ENCODE data around the gene DRC1. TPM values are rescaled to one million over a fixed set of nuclear protein-coding genes. Genes with fewer than 3 reads are reported as not detected.

Gene DRC1
- polyA plus RNA-seq, 3 donors from 2014 or later, result not detected

GRCh38 chr2:26475037-26475436 lies 73.3 kb downstream of the DRC1 start:
- Mint-ChIP-seq H3K4me3 (no peak overlapping the region), H3K9me3 (peaks cover 0 to 2% (median 0%) of the 10 kb centered on the region in 6 donors), H3K4me1 (peaks cover 5% of the 10 kb centered on the region in 2 donors), H3K27ac (no peak overlapping the region), H3K27me3 (ENCODE audit: low read depth in 3 of 3) (peaks cover 0 to 3% (median 0%) of the 10 kb centered on the region in 3 donors), H3K36me3 (no peaks in the 10 kb centered on the region)
- DNase-seq, result no peak

- Mint-ChIP-seq H3K27me3 (ENCODE audit: low read depth in 3 of 3) (peaks cover 0 to 3% (median 0%) of the 10 kb centered on the region in 3 donors), H3K36me3 (no peaks in the 10 kb centered on the region), H3K4me3 (no peak overlapping the region), H3K27ac (no peak overlapping the region), H3K9me3 (no peaks in the 10 kb centered on the region), H3K4me1 (peaks cover 5% of the 10 kb centered on the region in 2 donors)
- DNase-seq, result no peak
Observed at GRCh38 chr2:26475832-26476501, 74.2 kb downstream of the DRC1 start.

- Mint-ChIP-seq H3K27ac (peak overlapping the region in 3 of 6 donors; percentile 72 to 81 (median 77)), H3K4me3 (peak overlapping the region; percentile 10 to 81 (median 55)), H3K36me3 (no peaks in the 10 kb centered on the region), H3K4me1 (peaks cover 5% of the 10 kb centered on the region in 2 donors), H3K27me3 (ENCODE audit: low read depth in 3 of 3) (peaks cover 0 to 3% (median 0%) of the 10 kb centered on the region in 3 donors), H3K9me3 (no peaks in the 10 kb centered on the region)
- DNase-seq, result no peak
Observed at GRCh38 chr2:26477126-26477910, 75.6 kb downstream of the DRC1 start.

GRCh38 chr2:26477911-26478253 lies 76.2 kb downstream of the DRC1 start, which contains the start of gene OTOF:
Gene OTOF, minus strand, starts transcription at chr2:26478124.
- DNase-seq, result no peak
- peak within 1 kb of the TSS; percentile 10 to 81 (median 55) for H3K4me3 Mint-ChIP-seq
- H3K4me1 Mint-ChIP-seq, result peaks cover 5% of the 10 kb centered on the region in 2 donors
- H3K27me3 Mint-ChIP-seq (ENCODE audit: low read depth in 3 of 3), result peaks cover 0 to 3% (median 0%) of the 10 kb centered on the region in 3 donors
- H3K9me3 Mint-ChIP-seq, result no peaks in the 10 kb centered on the region
- H3K36me3 Mint-ChIP-seq, result no peaks in the 10 kb centered on the region
- H3K27ac Mint-ChIP-seq, result peak within 1 kb of the TSS in 3 of 6 donors; percentile 72 to 81 (median 77)

GRCh38 chr2:26478366-26478765 lies 76.6 kb downstream of the DRC1 start:
- no peak for DNase-seq
- no peaks in the 10 kb centered on the region for H3K36me3 Mint-ChIP-seq
- no peaks in the 10 kb centered on the region for H3K9me3 Mint-ChIP-seq
- H3K4me3 Mint-ChIP-seq, result no peak overlapping the region
- peaks cover 0 to 3% (median 0%) of the 10 kb centered on the region in 3 donors for H3K27me3 Mint-ChIP-seq (ENCODE audit: low read depth in 3 of 3)
- H3K4me1 Mint-ChIP-seq, result peaks cover 5% of the 10 kb centered on the region in 2 donors
- H3K27ac Mint-ChIP-seq, result no peak overlapping the region

GRCh38 chr2:26479131-26479788 lies 77.5 kb downstream of the DRC1 start:
- H3K4me1 Mint-ChIP-seq, result peaks cover 5% of the 10 kb centered on the region in 2 donors
- H3K27me3 Mint-ChIP-seq (ENCODE audit: low read depth in 3 of 3), result peaks cover 0 to 3% (median 0%) of the 10 kb centered on the region in 3 donors
- H3K4me3 Mint-ChIP-seq, result no peak overlapping the region
- no peaks in the 10 kb centered on the region for H3K9me3 Mint-ChIP-seq
- no peak for DNase-seq
- H3K36me3 Mint-ChIP-seq, result no peaks in the 10 kb centered on the region
- no peak overlapping the region for H3K27ac Mint-ChIP-seq

GRCh38 chr2:26479789-26480565 lies 78.3 kb downstream of the DRC1 start:
- Mint-ChIP-seq H3K9me3 (no peaks in the 10 kb centered on the region), H3K27ac (no peak overlapping the region), H3K36me3 (no peaks in the 10 kb centered on the region), H3K4me3 (no peak overlapping the region), H3K4me1 (peaks cover 5% of the 10 kb centered on the region in 2 donors), H3K27me3 (ENCODE audit: low read depth in 3 of 3) (peaks cover 0 to 3% (median under 1%) of the 10 kb centered on the region in 3 donors)
- DNase-seq, result no peak

- Mint-ChIP-seq H3K36me3 (no peaks in the 10 kb centered on the region), H3K9me3 (no peaks in the 10 kb centered on the region), H3K27ac (no peak overlapping the region), H3K4me3 (no peak overlapping the region), H3K27me3 (ENCODE audit: low read depth in 3 of 3) (peaks cover 0 to 4% (median 3%) of the 10 kb centered on the region in 3 donors), H3K4me1 (peaks cover 5% of the 10 kb centered on the region in 2 donors)
- DNase-seq, result no peak
Observed at GRCh38 chr2:26480566-26481423, 79.1 kb downstream of the DRC1 start.

GRCh38 chr2:26481706-26482105 lies 80.0 kb downstream of the DRC1 start:
- peaks cover 3 to 5% (median 4%) of the 10 kb centered on the region in 3 donors for H3K27me3 Mint-ChIP-seq (ENCODE audit: low read depth in 3 of 3)
- no peaks in the 10 kb centered on the region for H3K36me3 Mint-ChIP-seq
- no peak overlapping the region for H3K27ac Mint-ChIP-seq
- H3K4me1 Mint-ChIP-seq, result peaks cover 5% of the 10 kb centered on the region in 2 donors
- H3K9me3 Mint-ChIP-seq, result no peaks in the 10 kb centered on the region
- H3K4me3 Mint-ChIP-seq, result no peak overlapping the region
- DNase-seq, result no peak

- H3K27ac Mint-ChIP-seq, result no peak overlapping the region
- no peak for DNase-seq
- peaks cover 5% of the 10 kb centered on the region in 2 donors for H3K4me1 Mint-ChIP-seq
- H3K9me3 Mint-ChIP-seq, result no peaks in the 10 kb centered on the region
- H3K4me3 Mint-ChIP-seq, result no peak overlapping the region
- no peaks in the 10 kb centered on the region for H3K36me3 Mint-ChIP-seq
- H3K27me3 Mint-ChIP-seq (ENCODE audit: low read depth in 3 of 3), result peaks cover 3 to 4% (median 4%) of the 10 kb centered on the region in 3 donors
Observed at GRCh38 chr2:26482211-26483026, 80.7 kb downstream of the DRC1 start.

- no peak overlapping the region for H3K4me3 Mint-ChIP-seq
- no peak overlapping the region for H3K27ac Mint-ChIP-seq
- no peaks in the 10 kb centered on the region for H3K9me3 Mint-ChIP-seq
- no peak for DNase-seq
- H3K27me3 Mint-ChIP-seq (ENCODE audit: low read depth in 3 of 3), result peaks cover 3 to 5% (median 4%) of the 10 kb centered on the region in 3 donors
- H3K36me3 Mint-ChIP-seq, result no peaks in the 10 kb centered on the region
- H3K4me1 Mint-ChIP-seq, result no peaks in the 10 kb centered on the region
Observed at GRCh38 chr2:26483027-26483326, 81.3 kb downstream of the DRC1 start.

GRCh38 chr2:26483516-26483915 lies 81.8 kb downstream of the DRC1 start:
- H3K27ac Mint-ChIP-seq, result no peak overlapping the region
- no peak for DNase-seq
- H3K27me3 Mint-ChIP-seq (ENCODE audit: low read depth in 3 of 3), result peaks cover 3 to 4% (median 4%) of the 10 kb centered on the region in 3 donors
- no peaks in the 10 kb centered on the region for H3K9me3 Mint-ChIP-seq
- no peaks in the 10 kb centered on the region for H3K4me1 Mint-ChIP-seq
- no peak overlapping the region for H3K4me3 Mint-ChIP-seq
- no peaks in the 10 kb centered on the region for H3K36me3 Mint-ChIP-seq

All from immature natural killer cell (primary cell).